ENCODE data around the gene LARP4. TPM values are rescaled to one million over a fixed set of nuclear protein-coding genes. Genes with fewer than 3 reads are reported as not detected.
"Not testable (repeated sequence)": the region's sequence is repeated elsewhere in the genome, so short reads cannot be mapped to it uniquely, and the experiment has no call there.

The LARP4 gene
- total RNA-seq, 3 donors from 2014 or later (not counting 1 experiment from before 2014, with no cell fraction given): 25.1 to 41.1 (median 35.3) TPM

- DNase-seq: no peak
- no peak for ATAC-seq
- no peaks in the 10 kb centered on the region for H3K9me3 ChIP-seq (ENCODE audit: control insufficient read depth, insufficient read depth, low read length)
- Mint-ChIP-seq H3K9me3 (no peaks in the 10 kb centered on the region), H3K4me3 (no peak overlapping the region), H3K36me3 (no peaks in the 10 kb centered on the region), H3K27me3 (ENCODE audit: low read depth in 2 of 2) (no peaks in the 10 kb centered on the region), H3K4me1 (peaks cover 44 to 45% of the 10 kb centered on the region in 2 donors), H3K27ac (no peak overlapping the region)
- WGBS (ENCODE audit: insufficient coverage): 83% methylated on average over 11 of the region's 11 CpGs
- H3K36me3 ChIP-seq (ENCODE audit: control insufficient read depth, insufficient read depth, low read length): no peaks in the 10 kb centered on the region
- H3K27me3 ChIP-seq (ENCODE audit: control insufficient read depth, insufficient read depth, low read length): no peaks in the 10 kb centered on the region
- peak overlapping the region; percentile 42 for H3K27ac ChIP-seq (ENCODE audit: low read length)
- peaks cover 39% of the 10 kb centered on the region for H3K4me1 ChIP-seq (ENCODE audit: control insufficient read depth, insufficient read depth, low read length)
- intact Hi-C loops (cut with micrococcal nuclease): no loop called here
- no peak overlapping the region for H3K4me3 ChIP-seq (ENCODE audit: low read length)
- TF ChIP-seq CTCF (IDR thresholded peaks at IDR 0.05): no peak
Measured at GRCh38 chr12:50518090-50518489, 117.4 kb downstream of the LARP4 start.

DNA sequence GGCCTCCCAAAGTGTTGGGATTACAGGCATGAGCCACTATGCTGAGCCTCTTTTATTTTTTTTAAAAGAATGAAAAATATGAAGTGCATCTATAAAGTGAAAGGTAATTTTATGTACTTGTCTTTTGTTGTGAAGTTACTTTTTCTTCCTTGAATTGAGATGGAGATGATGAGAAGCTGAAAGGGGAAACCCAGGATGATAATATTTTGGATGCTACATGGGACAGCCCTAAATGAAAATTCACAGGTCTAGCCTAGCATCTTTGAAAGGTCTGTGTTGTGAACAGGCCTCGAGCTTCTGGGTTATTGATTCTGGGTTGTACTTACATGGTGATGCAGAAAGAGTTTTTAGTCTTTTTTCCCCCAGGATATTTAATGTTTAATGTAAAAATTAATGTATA is 118.7 kb downstream of the LARP4 start:
- Mint-ChIP-seq H3K36me3 (no peaks in the 10 kb centered on the region), H3K4me3 (no peak overlapping the region), H3K27me3 (ENCODE audit: low read depth in 2 of 2) (no peaks in the 10 kb centered on the region), H3K27ac (peak overlapping the region in 1 of 2 donors; percentile 7), H3K4me1 (peaks cover 41 to 42% of the 10 kb centered on the region in 2 donors), H3K9me3 (no peaks in the 10 kb centered on the region)
- Histone ChIP-seq H3K4me1 (ENCODE audit: control insufficient read depth, insufficient read depth, low read length) (peaks cover 34% of the 10 kb centered on the region), H3K9me3 (ENCODE audit: control insufficient read depth, insufficient read depth, low read length) (no peaks in the 10 kb centered on the region), H3K27me3 (ENCODE audit: control insufficient read depth, insufficient read depth, low read length) (no peaks in the 10 kb centered on the region), H3K27ac (ENCODE audit: low read length) (peak overlapping the region; percentile 28), H3K36me3 (ENCODE audit: control insufficient read depth, insufficient read depth, low read length) (peaks cover 3% of the 10 kb centered on the region), H3K4me3 (ENCODE audit: low read length) (no peak overlapping the region)
- intact Hi-C loops (cut with micrococcal nuclease): no loop called here
- DNase-seq (no peak), ATAC-seq (no peak)
- 60% methylated on average over 1 of the region's 1 CpG for WGBS (ENCODE audit: insufficient coverage)
- TF ChIP-seq CTCF (IDR thresholded peaks at IDR 0.05): no peak

DNA sequence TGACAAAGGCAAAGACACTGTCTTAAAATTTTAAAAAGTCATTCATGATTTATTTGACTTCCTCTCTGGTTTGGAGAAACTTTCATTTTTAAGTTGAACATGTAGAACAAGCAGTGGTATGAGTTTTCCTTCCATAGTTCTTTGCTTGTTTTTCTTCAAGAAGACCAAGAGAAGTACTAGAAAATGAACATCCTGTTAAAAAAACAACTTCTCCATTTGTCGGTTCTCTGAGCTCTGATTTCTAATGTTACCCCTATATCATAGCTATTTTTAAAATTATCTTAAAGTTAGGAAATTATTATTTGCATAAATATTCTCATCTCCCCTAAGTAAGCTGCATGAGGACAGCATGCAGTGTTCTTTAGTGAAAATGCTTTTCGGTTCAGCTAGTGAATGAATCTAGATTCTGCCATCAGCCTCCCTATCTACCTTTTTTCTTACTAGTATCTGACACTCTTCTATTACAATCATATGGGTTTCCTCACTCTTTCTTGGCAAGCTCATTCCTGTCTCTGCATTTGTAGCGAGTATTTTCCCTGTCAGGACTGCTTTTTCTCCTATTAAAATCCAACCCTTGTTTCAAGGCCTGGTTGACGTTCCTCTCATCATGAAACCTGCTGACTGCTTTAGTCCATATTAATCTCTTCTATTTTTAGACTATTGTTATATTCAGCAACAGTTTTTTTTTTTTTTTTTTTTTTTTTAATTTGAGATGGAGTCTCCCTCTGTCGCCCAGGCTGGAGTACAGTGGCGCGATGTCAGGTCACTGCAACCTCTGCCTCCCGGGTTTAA is 119.9 kb downstream of the LARP4 start:
- no peak for DNase-seq

GRCh38 chr12:50521781-50522180 is 121.1 kb downstream of the LARP4 start:
- H3K27me3 Mint-ChIP-seq (ENCODE audit: low read depth in 2 of 2); H3K36me3 ChIP-seq (ENCODE audit: control insufficient read depth, insufficient read depth, low read length); H3K36me3 Mint-ChIP-seq; H3K9me3 Mint-ChIP-seq; H3K9me3 ChIP-seq (ENCODE audit: control insufficient read depth, insufficient read depth, low read length); DNase-seq; H3K4me3 ChIP-seq (ENCODE audit: low read length); H3K27ac Mint-ChIP-seq; ATAC-seq; intact Hi-C loops (cut with micrococcal nuclease); H3K27me3 ChIP-seq (ENCODE audit: control insufficient read depth, insufficient read depth, low read length); H3K27ac ChIP-seq (ENCODE audit: low read length); H3K4me3 Mint-ChIP-seq: not testable (repeated sequence)
- peaks cover 11% of the 10 kb centered on the region for H3K4me1 ChIP-seq (ENCODE audit: control insufficient read depth, insufficient read depth, low read length)
- H3K4me1 Mint-ChIP-seq: peaks cover 28 to 30% of the 10 kb centered on the region in 2 donors
- WGBS (ENCODE audit: insufficient coverage): 100% methylated on average over 3 of the region's 4 CpGs

More for the DNA sequence above, 119.9 kb downstream of the LARP4 start:
- H3K36me3 ChIP-seq (ENCODE audit: control insufficient read depth, insufficient read depth, low read length): peaks cover 3% of the 10 kb centered on the region
- H3K9me3 ChIP-seq (ENCODE audit: control insufficient read depth, insufficient read depth, low read length): no peaks in the 10 kb centered on the region
- intact Hi-C loops (cut with micrococcal nuclease): no loop called here
- peak overlapping the region; percentile 27 to 80 for H3K27ac Mint-ChIP-seq
- no peaks in the 10 kb centered on the region for H3K27me3 Mint-ChIP-seq (ENCODE audit: low read depth in 2 of 2)
- peak overlapping the region; percentile 35 for H3K4me3 Mint-ChIP-seq
- H3K27me3 ChIP-seq (ENCODE audit: control insufficient read depth, insufficient read depth, low read length): no peaks in the 10 kb centered on the region
- 90% methylated on average over 7 of the region's 8 CpGs for WGBS (ENCODE audit: insufficient coverage)
- H3K4me1 ChIP-seq (ENCODE audit: control insufficient read depth, insufficient read depth, low read length): peaks cover 21% of the 10 kb centered on the region
- TF ChIP-seq CTCF (IDR thresholded peaks at IDR 0.05): no peak
- peaks cover 30 to 31% of the 10 kb centered on the region in 2 donors for H3K4me1 Mint-ChIP-seq
- no peaks in the 10 kb centered on the region for H3K9me3 Mint-ChIP-seq
- no peaks in the 10 kb centered on the region for H3K36me3 Mint-ChIP-seq
- H3K4me3 ChIP-seq (ENCODE audit: low read length): no peak overlapping the region
- H3K27ac ChIP-seq (ENCODE audit: low read length): peak overlapping the region; percentile 73
- no peak for ATAC-seq

All from natural killer cell (primary cell).